ENCODE measurements around the gene MAPK10.
A peak's percentile ranks its signal among the peaks of the same experiment; 100 is the strongest.

MAPK10 gene

DNA sequence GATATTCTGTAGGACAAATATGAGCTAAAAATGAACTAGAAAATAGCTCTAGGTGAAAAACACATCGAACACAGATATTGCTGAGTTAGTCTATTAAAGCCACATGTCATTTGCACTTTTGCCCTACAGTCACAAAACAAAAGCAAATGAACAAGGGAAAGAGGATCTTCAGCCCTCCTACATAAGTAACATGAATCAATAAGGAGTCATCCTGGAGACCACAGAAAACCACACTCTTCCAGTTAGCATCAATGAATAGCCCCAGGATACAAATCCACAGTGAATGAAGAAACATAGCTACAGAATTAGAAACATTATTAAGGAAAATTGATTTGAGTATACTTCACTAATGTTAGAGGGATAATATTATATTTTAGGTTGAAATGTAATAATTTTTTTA lies 311.4 kb downstream of the MAPK10 start:
- TF ChIP-seq, protein P1, sequence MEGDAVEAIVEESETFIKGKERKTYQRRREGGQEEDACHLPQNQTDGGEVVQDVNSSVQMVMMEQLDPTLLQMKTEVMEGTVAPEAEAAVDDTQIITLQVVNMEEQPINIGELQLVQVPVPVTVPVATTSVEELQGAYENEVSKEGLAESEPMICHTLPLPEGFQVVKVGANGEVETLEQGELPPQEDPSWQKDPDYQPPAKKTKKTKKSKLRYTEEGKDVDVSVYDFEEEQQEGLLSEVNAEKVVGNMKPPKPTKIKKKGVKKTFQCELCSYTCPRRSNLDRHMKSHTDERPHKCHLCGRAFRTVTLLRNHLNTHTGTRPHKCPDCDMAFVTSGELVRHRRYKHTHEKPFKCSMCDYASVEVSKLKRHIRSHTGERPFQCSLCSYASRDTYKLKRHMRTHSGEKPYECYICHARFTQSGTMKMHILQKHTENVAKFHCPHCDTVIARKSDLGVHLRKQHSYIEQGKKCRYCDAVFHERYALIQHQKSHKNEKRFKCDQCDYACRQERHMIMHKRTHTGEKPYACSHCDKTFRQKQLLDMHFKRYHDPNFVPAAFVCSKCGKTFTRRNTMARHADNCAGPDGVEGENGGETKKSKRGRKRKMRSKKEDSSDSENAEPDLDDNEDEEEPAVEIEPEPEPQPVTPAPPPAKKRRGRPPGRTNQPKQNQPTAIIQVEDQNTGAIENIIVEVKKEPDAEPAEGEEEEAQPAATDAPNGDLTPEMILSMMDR (IDR thresholded peaks at IDR 0.05) = no peak

DNA sequence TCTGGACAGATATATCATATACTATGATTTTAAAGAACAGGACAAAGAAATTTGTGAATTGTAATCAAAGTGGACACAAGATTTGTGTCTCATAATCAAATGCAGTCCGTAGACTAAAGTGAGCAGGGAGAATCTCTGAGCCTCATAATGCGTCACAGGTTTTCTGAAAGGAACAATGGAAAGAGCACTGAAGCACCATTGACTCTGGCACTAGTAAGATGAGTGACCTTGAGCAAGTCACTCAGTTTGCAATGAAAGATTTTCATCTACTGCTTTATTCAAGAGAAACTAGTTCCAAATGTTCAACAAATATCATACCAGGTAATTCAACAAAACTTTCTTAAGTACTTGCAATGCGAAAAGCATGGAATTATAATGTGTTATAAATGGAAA lies 315.3 kb downstream of the MAPK10 start:
- TF ChIP-seq, protein P1 (IDR thresholded peaks at IDR 0.05) = no peak

DNA sequence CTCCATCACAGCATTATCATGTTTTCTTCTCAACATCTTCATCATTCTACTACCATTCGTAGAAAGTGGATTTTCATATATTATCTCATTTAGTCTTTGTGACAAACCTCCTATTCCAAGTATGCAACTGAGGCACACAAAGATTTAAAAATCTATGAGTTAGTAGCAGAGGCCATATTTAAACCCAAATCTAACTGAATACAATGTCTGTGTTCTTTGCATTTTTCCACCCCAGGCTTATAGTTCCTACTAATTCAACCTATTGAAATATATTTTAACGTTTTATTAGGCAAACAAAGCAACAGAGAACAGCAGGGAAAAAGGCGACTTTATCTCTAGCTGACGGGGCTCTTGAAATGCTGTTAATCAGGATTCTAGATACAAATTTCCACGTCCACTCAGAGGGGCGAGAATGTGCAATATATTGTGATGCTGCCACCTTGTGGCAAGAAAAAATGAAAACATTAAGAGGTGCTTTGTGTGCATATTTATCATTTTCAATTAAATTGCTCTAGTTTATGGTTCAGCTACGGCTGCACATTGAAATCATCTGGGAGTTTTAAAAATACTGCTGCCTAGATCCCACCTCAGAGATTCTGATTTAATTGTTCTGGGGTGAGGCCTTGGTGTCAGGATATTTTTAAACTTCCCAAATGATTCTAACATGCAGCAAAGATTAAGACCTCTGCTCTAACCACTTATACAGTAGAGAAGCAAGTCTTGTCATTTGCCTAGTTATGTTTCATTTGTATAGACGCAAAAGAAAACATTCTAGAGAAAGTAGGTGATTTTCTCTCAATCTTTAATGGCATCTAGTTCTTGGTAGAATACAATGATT lies 315.9 kb downstream of the MAPK10 start:
- TF ChIP-seq, protein P1 (IDR thresholded peaks at IDR 0.05) = peak; percentile 69

DNA sequence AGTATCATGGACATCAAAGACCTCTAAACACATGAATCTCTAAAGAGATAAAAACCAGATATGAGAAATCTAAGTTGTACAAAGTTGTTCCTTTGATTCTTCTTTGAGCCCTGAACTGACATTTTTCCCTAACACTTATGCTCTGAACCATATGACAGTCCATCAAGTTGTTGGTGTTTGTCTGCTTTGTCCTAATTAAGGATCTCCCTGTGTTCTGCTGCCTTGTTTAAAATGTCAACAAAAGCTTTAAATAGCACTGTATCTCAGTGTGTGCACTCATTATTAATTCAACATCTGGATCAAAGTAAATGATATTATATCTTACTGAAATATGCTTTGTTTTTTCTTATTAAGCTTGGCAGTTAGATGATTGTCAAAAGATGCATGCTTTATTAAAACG lies 321.8 kb downstream of the MAPK10 start:
- TF ChIP-seq, protein P1 (IDR thresholded peaks at IDR 0.05) = no peak

DNA sequence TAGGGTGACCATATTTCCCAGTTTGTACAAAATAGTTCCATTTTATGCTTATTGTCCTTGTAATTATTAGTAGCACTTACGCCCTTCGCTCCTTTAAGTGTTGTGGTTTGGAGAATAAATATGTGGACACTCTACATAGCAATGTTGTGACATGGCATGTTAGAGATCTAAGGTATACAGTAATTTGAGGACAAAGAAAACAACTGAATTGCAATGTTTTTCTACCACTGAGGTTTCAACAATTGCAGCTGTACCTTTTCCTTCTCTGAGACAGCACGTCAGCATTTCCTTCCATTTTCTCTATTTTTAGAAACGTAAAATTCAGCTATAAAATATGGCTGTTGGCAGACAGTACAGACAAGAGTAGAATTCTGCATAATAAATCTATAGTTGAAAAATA lies 323.1 kb downstream of the MAPK10 start:
- TF ChIP-seq, protein P1 (IDR thresholded peaks at IDR 0.05) = no peak

DNA sequence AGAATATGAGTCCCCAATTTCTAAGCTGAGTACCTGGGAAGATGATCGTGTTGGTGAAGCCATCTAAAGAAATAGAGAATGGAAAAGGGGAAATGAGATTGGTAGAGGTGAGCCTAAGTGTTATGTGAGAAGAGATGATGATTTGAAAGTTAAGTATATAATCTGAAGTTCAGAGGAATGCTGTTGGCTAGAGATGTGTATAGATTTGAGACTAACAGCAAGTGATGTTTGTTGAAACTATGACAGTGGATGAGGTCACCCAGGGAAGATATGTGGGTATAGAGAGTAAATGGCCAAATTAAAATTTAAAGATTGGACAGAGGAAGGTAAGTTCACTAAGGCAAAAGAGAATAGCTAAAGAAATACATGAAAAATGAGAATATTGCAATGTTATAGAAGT lies 324.2 kb downstream of the MAPK10 start:
- TF ChIP-seq, protein P1 (IDR thresholded peaks at IDR 0.05) = no peak

DNA sequence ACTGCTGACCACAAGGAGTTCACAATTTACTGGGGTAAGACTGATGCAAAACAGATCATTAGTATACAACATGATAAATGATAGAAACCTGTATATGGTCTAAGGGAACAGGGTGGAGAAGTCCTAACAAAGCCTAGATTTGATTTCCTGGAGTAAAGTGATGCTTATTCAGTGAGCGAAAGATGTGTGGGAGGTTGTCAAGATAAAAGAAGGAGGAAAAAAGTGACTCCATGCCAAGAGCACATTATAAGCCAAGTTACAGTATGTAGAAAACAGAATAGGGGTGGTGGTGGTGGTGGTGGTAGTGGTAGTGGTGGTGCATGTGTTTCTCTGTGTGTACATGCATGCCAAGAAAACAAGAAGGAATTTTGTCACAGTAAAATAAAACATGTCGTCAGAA lies 325.2 kb downstream of the MAPK10 start:
- TF ChIP-seq, protein P1 (IDR thresholded peaks at IDR 0.05) = no peak

Data from LNCAP (cell line).